Dendritic cell treated with granulocyte-macrophage colony-stimulating factor and Interleukin-4, amounts not matched to agents 40 ng/mL and 50 ng/mL, for 4 days (primary cell): ENCODE data around the gene ABCA3.
A peak's percentile ranks its signal among the peaks of the same experiment; 100 is the strongest.

ENCODE experiments used
- H3K27ac Mint-ChIP-seq: one replicate; pipeline ENCODE4 v1.8.0; 2022; ENCODE audit warnings: mild to moderate bottlenecking, mixed read lengths
- H3K27me3 Mint-ChIP-seq: one replicate; pipeline ENCODE4 v1.8.0; 2022; ENCODE audit warnings: mild to moderate bottlenecking, mixed read lengths
- H3K36me3 Mint-ChIP-seq: one replicate; pipeline ENCODE4 v1.8.0; 2022; ENCODE audit warnings: low read depth, mixed read lengths
- H3K4me1 Mint-ChIP-seq: one replicate; pipeline ENCODE4 v1.8.0; 2022; ENCODE audit warnings: low read depth, mixed read lengths
- H3K4me3 Mint-ChIP-seq: one replicate; pipeline ENCODE4 v1.8.0; 2022; ENCODE audit warnings: mild to moderate bottlenecking, moderate library complexity, mixed read lengths
- H3K9me3 Mint-ChIP-seq: one replicate; pipeline ENCODE4 v1.8.0; 2022; ENCODE audit warnings: mixed read lengths
- intact Hi-C: fragments of 100-400 bp; cut with micrococcal nuclease; formaldehyde crosslinking; loops from one replicate; pipeline ENCODE4 v1.15.0; 2022

Gene ABCA3

DNA sequence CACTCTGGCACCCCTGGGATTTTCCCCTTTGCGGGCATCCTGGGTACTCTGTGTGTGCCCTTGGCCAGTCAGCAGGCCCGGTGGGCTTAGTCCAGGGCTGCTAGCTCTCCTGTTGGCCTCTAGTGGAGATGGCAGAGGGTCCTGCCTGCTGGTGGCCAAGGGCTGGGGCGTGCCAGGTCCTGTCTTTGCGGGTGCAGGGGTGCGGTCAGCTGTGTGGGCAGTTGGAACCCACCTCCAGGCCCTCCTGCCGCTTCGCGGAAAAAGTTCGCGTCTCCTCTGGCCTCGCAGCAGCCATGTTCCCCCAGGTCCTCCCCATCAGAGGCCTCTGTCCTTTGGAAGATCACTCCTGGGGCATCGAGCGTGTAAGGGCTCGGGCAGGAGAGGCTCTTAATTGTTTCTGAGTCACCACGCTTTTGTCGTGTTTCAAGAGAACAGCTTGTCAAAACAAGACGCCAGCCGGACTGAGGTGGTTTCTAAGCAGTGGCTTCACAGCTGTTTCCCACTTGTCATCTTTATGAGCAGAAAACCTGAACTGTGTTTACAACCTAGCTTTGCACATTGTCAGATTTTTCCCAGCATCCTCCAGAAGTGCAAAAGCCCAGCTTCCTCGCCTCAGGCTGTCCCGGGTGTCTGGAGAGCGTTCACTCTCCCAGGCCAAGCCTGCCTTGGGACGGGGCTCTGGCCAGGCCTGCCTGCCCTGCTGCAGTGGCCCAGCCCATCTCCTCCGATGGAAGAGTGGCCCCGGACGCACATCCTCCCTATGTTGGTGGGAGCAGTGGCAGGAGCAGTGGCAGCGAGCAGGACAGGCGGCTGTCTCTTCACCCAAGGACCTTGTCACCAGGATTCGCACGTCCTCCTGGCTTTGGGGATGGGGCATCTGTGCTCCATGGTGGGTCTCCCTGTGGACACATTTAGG is 109.3 kb downstream of the ABCA3 start:
- Mint-ChIP-seq H3K9me3 (no peaks in the 10 kb centered on the region), H3K27me3 (peaks cover 21% of the 10 kb centered on the region), H3K36me3 (peaks cover 95% of the 10 kb centered on the region), H3K4me3 (no peak overlapping the region), H3K27ac (no peak overlapping the region), H3K4me1 (peaks cover 25% of the 10 kb centered on the region)
- intact Hi-C loops, result no loop called here

DNA sequence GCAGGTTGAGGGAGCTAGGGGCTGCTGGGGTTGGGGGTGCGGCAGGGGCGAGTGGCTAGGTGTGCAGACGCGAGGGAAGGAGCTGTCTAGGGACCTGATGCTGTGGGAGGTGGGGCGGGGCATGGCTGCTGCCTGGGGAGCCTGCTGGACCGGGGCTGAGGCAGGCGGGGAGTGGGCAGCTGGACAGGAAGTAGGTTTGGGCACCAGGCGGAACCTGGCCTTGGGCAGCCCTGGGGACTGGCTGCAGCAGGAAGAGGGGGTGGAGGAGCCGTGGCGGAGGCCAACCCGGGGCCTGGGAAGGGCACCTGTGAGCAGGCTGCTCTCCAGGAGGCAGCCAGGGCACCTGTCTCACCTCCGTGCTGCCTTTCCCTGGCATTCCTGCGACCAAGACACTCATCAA is 110.2 kb downstream of the ABCA3 start:
- no peaks in the 10 kb centered on the region for H3K9me3 Mint-ChIP-seq
- peak overlapping the region; percentile 17 for H3K27ac Mint-ChIP-seq

DNA sequence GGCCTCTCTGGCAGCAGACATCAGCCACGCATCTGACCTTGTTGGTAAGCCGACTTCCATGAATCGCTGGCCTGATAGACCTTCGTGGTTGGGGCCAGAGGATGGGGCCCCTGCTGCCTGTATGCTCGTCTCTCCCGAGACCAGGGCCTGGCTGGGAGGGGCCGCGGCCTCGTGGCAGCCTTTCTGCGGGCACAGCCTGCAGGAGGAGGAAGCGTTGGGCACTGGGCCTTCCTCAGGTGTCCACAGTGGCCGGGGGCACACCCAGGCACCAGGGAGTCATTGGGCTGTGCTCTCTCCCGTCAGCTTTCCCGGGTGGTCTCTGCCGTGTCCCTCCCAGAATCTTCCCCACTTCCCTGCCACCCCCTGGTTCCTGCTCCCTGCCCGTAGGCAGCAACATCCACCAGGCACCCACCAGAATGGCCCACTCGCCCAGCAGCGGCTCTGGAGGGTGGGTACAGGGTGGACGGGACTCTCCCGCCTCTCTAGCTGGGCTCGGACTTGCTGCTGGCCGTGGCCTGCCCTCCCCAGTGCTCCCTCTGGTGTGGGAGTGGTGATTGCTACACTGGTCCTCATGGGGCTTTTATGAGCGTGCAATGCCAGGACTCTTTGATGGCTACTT is 110.8 kb downstream of the ABCA3 start:
- intact Hi-C loops, result no loop called here
- Mint-ChIP-seq H3K9me3 (no peaks in the 10 kb centered on the region), H3K27me3 (peaks cover 6% of the 10 kb centered on the region), H3K36me3 (peaks cover 85% of the 10 kb centered on the region), H3K4me1 (peaks cover 30% of the 10 kb centered on the region), H3K4me3 (no peak overlapping the region), H3K27ac (peak overlapping the region; percentile 17)

More for the DNA sequence above, 110.2 kb downstream of the ABCA3 start:
- H3K4me1 Mint-ChIP-seq, result peaks cover 25% of the 10 kb centered on the region
- H3K27me3 Mint-ChIP-seq, result peaks cover 12% of the 10 kb centered on the region
- intact Hi-C loops, result no loop called here
- H3K4me3 Mint-ChIP-seq, result no peak overlapping the region
- H3K36me3 Mint-ChIP-seq, result peaks cover 91% of the 10 kb centered on the region

DNA sequence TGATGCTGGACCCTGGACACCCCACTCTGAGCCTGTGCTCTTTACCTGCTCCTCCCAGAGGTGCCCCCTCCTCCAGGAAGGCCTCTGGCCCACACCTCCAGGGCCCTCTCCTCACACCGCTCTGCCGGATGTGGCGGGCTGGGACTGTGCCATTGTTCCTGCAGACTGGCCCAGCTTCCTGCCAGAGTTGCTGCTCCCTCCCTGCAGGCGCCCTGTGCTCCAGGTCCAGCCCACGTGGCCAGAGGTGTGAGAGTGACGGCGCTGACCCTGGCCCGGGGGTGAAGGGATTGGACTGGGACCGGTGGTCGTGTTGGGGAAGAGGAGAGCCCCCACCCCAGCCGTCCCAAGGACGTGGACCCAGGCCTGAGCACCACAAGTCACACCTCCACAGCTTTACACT is 111.4 kb downstream of the ABCA3 start:
- H3K27ac Mint-ChIP-seq, result no peak overlapping the region
- peaks cover 80% of the 10 kb centered on the region for H3K36me3 Mint-ChIP-seq
- peaks cover 36% of the 10 kb centered on the region for H3K4me1 Mint-ChIP-seq
- no peaks in the 10 kb centered on the region for H3K9me3 Mint-ChIP-seq
- no peak overlapping the region for H3K4me3 Mint-ChIP-seq
- H3K27me3 Mint-ChIP-seq, result no peaks in the 10 kb centered on the region
- intact Hi-C loops, result no loop called here

DNA sequence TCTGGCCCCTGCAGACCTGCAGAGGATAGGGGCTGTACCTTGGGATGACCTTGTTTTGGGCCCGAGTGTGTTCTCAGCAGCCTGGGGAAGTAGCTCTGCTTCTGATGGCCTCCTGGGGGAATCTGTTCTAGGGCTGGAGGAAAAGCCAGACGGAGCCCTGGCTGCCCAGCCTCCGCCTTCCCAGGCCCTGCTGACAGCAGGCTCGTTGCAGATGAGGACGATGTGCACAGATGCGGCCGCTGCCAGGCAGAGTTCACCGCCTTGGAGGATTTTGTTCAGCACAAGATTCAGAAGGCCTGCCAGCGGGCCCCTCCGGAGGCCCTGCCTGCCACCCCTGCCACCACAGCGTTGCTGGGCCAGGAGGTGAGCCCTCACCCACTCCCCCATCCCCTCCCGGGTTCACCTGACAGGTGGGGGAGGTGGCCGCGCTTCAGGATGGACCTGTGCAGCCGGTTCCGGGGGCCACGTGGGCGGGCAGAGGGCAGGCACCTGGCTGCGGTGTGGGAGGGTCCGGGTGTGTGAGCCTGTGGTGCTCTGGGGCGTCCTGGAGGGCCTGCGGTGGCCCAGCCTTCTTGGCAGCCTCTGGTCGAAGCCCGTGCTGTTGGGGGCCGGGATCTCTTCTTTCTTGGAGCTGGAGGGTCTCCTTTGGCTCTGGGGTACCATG is 112.2 kb downstream of the ABCA3 start:
- Mint-ChIP-seq H3K36me3 (peaks cover 77% of the 10 kb centered on the region), H3K4me3 (no peak overlapping the region), H3K4me1 (peaks cover 37% of the 10 kb centered on the region), H3K27ac (no peak overlapping the region), H3K9me3 (no peaks in the 10 kb centered on the region), H3K27me3 (no peaks in the 10 kb centered on the region)
- intact Hi-C loops, result no loop called here

DNA sequence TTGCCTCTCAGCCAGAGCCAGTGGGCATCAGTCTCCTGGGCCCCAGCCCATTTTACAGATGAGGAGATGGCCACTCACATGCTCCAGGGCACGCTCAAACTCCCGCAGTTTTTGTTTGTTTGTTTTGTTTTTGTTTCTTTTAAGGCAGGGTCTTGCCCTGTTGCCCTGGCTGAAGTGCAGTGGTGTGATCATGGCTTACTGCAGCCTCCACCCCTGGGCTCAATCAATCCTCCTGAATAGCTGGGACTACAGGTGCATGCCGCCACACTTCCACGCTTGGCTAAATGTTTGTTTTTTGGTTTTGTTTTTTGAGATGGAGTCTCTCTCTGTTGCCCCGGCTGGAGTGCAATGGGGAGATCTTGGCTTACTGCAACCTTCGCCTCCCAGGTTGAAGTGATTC is 113.6 kb downstream of the ABCA3 start:
- Mint-ChIP-seq H3K4me1 (peaks cover 37% of the 10 kb centered on the region), H3K36me3 (peaks cover 63% of the 10 kb centered on the region), H3K4me3 (no peak overlapping the region), H3K9me3 (no peaks in the 10 kb centered on the region), H3K27ac (no peak overlapping the region), H3K27me3 (no peaks in the 10 kb centered on the region)
- intact Hi-C loops, result no loop called here

DNA sequence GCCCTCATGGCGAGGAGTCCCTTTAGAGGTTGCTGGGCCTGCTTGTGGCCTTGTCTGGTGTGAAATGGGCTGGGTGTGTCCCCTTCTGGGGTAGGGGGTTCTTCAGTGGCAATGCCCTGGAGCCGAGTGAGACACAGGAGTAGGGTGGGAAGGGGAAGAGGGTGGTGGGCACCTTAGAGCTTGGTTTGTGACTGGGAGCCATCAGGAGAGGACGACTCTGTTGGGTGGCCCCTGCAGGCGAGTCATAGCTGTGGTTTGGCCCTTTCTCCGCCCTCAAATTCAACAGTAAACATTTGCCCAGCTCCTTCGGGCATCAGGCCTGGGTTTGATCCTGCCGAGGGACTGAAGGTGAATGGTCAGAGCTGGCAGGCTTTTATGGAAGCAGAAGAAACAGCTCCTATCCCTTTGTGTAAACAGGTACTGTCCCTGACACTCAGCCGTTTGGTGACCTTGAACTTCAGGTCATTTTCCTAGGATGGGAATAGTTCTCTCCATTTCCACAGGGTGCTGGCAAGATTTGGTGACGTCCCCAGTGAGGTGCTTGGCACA is 114.2 kb downstream of the ABCA3 start:
- Mint-ChIP-seq H3K36me3 (peaks cover 57% of the 10 kb centered on the region), H3K9me3 (no peaks in the 10 kb centered on the region), H3K27me3 (no peaks in the 10 kb centered on the region), H3K4me1 (peaks cover 37% of the 10 kb centered on the region), H3K27ac (no peak overlapping the region), H3K4me3 (no peak overlapping the region)
- intact Hi-C loops, result no loop called here
